GM12865 (cell line): ENCODE results near the gene MUCL3.

Experiments
- DNase-seq: peaks from one replicate; pipeline ENCODE4 v3.0.0; 2010; ENCODE audit warnings: low read depth
- H3K4me3 ChIP-seq: 2 replicates; pipeline ENCODE4 v1.5.1; 2011; ENCODE audit warnings: mild to moderate bottlenecking, low read depth, low read length, control low read depth
- TF ChIP-seq, protein P1 (sequence below): IDR thresholded peaks from 2 replicates; pipeline ENCODE4 v1.5.1; 2011; ENCODE audit warnings: low read length, control low read depth, low read depth, inconsistent platforms; ENCODE audit not compliant: insufficient read depth; ENCODE audit errors: missing control alignments

MUCL3 gene

DNA sequence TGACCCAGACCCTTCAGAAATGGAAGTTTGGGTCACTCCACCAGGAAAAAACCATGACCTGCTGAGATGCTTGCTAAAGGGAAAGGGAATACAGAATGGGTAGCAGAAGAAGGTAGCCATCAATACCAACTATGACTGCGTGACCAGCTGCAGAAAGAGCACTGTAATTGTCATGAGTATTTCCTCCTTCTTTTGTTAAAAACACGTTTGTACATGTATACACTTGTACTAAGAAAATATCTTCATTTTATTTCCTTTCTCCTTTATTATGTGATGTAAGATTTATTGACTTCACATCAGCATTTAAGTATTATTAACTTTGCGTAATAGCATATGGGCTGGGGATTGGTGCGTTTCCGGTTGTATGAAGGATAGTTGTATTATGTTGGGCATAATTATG lies 30.2 kb downstream of the MUCL3 start:
- no peak overlapping the region for H3K4me3 ChIP-seq
- no peak for DNase-seq
- TF ChIP-seq, protein P1, sequence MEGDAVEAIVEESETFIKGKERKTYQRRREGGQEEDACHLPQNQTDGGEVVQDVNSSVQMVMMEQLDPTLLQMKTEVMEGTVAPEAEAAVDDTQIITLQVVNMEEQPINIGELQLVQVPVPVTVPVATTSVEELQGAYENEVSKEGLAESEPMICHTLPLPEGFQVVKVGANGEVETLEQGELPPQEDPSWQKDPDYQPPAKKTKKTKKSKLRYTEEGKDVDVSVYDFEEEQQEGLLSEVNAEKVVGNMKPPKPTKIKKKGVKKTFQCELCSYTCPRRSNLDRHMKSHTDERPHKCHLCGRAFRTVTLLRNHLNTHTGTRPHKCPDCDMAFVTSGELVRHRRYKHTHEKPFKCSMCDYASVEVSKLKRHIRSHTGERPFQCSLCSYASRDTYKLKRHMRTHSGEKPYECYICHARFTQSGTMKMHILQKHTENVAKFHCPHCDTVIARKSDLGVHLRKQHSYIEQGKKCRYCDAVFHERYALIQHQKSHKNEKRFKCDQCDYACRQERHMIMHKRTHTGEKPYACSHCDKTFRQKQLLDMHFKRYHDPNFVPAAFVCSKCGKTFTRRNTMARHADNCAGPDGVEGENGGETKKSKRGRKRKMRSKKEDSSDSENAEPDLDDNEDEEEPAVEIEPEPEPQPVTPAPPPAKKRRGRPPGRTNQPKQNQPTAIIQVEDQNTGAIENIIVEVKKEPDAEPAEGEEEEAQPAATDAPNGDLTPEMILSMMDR: no peak

DNA sequence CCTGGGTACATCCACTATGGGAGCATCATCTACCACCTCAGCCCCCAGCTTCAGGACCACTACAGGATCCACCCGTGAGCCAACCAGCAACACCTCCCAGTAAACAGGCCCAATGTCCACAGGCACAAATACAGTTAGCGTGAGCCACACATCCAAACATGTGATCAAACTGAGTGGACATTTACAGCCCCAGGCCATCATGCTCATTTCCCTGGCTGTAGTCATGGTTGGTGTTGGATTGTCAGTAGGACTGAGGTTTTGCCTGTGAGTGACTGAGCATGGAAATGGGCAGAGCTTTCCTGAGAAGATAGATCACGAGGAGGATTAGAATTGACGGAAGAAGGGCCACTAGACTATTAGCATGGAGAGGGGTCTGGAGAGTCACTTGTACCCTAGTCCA lies 32.0 kb downstream of the MUCL3 start:
- TF ChIP-seq, protein P1: no peak
- H3K4me3 ChIP-seq: no peak overlapping the region
- no peak for DNase-seq

DNA sequence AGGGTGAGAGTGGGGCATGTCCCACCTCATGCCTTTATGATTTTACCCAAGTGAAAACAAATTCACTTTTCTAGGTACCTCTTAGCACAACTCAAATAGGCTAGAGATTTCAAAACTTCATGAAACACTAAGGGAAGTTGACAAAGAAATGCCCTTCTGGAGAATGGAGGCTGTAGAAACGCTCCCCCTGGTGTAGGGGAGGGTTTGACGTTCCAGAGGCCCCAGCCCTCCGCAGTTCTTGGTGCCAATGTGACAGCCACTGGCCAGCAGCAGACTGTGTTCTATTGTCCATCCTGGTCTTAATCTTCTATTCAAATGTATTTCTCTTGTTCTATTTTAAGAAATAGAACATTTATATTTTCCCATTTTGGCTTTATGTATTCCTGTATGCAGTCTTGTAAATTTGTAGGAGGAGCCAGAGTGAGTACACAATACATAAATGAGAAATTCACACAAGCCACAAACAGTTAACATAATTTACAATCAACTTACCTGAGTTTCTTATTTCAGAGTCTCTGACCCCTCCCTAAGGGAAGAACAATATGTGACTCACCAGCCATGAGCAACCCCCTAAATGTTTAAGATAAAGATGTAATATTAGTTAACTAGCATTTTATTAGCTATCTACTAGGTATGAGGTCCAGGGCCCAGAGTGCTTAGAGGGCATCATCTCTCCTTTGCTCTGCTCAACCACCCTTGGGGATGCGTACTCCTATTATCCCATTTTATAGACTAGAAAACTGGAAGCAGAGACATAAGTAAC lies 33.9 kb downstream of the MUCL3 start:
- TF ChIP-seq, protein P1: no peak
- H3K4me3 ChIP-seq: no peak overlapping the region
- no peak for DNase-seq

DNA sequence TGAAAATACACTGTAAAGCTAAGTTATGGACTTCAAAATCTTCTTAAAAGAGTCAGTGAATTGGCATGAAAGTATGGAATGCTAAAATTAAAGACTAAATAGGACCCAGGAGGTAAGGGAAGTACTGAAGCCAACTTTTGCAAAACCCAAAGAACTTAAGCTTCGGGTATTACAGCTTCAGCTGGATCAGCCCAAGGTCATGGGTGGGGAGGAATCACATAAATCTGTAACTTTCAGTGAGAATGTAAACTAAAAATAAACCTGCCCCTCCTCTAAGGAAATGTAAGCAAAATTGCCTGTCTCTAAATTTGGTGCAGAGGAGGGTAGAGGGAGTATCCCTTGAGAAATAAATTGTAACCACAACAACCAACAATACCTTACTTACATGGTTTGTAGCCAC lies 38.4 kb downstream of the MUCL3 start:
- TF ChIP-seq, protein P1: no peak
- DNase-seq: no peak
- H3K4me3 ChIP-seq: no peak overlapping the region

DNA sequence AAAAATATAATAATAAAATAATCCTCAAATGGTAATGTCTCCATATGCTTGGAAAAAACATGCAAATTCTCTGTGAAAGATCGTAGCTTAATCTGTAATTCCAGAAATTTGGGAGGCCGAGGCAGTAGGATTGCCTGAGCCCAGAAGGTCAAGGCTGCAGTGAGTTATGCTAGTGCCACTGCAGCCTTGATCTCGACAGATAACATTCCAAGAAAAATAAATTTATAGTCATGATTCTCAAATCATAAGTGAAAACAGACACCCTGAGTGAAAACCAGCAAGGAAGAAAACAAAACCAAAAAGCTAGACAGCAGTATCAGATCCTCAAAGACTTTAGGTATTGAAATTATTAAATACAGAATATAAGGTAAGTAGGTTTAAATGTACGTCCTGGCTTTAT lies 38.9 kb downstream of the MUCL3 start:
- DNase-seq: no peak
- no peak overlapping the region for H3K4me3 ChIP-seq
- TF ChIP-seq, protein P1: no peak

DNA sequence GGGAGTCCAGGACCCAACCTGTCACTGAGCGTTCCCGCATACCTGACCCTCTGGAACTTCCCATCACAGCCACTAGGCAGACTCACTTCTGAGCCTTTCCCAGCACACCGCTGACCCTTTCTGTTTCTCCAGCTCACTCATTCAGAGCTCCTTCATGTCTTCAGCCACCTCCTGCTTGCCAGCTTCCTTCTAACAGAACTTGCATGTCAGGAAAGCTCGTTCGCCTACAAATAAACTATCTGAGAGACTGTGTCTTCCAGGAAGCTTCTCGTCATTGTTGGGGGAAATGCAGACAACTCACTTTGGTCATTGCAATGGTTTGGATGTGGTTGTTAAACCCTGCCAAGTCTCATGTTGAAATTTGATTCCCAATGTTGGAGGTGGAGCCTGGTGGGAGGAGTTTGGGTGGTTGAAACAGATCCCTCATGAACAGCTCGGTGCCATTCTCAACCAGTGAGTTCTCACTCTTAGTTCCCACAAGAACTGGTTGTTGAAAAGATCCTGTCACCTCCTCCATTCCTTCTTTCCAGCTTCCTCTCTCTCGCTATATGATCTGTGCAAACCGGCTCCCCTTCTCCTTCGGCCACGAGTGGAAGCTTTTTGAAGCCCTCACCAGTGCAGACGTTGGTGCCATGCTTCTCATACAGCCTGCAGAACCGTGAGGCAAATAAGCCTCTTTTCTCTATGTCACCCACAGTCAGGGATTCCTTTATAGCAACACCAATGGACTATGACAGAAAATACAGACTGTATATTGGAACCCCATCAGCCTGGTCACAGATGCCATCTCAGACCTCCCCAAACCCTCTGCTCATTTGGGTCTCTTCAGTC lies 41.4 kb downstream of the MUCL3 start:
- no peak overlapping the region for H3K4me3 ChIP-seq
- TF ChIP-seq, protein P1: no peak
- DNase-seq: no peak
